Fibroblast of skin of back (primary cell): ENCODE data around the gene ACAP3.

Experiments
- DNase-seq: peaks from one replicate; pipeline ENCODE4 v3.0.0-alpha.2; 2013

Gene ACAP3

DNA sequence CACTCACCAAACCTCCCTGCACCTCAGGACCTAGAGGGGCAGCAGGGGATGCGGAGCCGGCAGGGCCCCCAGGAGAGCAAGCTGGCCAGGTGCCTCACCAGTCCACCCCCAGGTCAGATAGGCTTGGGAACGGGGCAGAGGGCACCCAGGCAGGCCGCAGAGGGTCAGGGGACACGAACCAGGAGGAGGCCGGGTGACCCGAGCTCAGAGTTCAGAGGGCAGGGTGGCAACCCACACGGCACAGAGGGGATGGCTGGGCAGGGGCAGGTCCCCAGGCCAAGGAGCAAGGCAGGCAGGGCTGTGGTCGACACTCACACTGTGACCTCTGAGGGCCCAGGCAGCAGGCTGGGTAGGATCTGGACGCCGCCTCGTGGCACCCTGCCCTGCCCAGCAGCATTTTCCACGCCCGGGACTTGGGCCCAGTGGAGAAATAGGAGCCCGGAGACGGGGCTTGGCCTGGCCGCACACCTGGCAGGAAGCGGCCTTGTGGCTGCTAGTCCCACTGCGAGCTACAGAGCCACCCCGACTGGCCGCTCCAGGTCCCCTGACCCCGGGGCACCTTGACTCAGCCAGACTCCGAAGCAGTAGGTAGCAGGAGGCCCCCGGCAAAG lies 36.2 kb upstream of the ACAP3 start:
- no peak for DNase-seq

DNA sequence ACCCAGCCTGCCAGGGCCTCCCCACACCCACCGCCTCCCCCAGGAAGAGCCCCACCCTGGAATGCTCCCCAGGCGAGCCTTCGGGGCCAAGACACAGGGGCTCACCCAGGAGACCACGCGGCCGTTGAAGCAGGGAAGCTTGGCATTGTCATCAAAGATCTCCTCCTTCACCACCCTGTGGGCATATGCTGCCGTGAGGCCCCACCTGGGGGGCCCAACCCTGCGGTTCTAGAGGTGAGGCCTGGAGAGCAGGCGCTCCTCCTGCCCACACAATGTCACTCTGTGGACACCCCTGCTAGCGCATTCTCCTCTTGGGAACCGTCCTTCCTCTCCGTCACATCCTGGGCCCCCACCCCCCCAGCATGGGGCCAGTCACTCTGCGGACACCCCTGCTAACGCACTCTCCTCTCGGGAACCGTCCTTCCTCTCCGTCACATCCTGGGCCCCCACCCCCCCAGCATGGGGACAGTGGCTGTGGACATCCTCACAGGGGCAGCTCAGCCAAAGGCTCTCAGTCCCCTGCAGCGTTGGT lies 34.9 kb upstream of the ACAP3 start:
- no peak for DNase-seq

DNA sequence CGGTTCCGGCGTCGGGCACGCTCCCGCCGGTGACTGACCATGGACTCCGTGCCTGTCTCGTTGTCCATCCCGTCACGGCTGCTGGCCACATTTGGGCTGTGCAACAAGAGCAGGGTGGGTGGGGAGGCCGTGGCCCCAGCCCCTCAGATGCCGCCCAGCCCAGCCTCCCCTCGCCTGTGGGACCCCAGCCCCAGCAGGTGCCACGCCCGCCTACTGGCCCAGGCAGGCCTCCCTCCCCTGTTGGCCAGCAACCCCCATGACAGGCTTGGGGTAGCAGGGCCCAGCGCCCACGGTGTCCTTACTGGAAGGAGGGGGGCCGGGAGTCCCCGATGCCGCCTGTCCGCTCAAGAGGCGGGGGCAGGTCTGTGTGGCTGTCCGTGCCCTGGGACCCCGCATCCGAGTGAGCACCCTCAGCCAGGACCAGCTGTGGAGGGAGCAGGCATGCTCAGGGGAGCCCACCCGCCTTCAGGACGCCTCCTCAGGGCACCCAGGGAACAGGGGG lies 34.4 kb upstream of the ACAP3 start:
- no peak for DNase-seq

DNA sequence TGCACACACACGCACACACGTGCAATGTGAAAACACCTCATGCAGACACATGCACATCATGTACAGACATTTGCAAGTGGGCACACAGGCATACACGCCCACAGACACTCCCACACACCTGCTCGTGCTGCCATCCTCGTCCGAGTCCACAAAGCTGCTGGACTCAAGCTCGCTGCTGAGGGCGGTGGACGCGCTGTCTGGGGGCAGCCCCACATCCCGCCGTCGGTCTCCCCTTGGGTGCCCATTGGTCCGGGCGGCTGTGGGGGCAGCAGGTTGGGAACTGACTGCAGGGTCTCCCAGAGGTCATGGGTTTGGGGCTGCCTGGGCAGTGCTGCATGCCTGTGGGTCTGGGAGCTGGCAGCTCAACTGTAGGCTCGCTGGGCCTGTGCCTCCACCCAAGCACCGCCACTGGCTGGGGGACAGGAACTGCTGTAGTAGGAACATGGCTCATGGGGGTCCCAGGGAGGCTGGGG lies 33.9 kb upstream of the ACAP3 start:
- no peak for DNase-seq

DNA sequence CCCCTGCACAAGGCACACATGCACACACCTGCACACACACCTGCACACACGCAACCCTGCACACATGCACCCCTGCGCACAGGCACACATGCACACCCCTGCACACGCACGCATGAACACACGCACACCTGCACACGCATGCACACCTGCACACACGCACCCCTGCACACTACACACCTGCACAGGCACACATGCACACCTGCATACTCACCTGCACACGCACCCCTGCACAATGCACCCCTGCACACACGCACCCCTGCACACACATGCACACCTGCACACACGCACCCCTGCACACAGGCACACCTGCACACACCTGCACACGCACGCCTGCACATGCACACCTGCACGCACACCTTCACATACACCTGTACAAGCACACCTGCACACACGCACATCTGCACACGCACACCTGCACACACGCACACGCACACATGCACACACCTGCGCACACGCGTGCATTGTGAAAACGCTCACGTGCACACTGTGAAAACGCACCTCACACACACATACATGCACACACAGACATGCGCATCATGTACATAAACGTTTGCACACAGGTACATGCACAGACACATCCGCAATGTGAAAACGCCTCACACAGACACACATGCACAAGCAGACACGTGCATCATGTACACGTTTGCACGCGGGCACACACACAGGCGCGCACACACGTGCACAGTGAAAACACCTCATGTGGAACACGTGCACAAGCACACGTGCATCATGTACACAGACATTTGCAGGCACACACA lies 33.2 kb upstream of the ACAP3 start:
- DNase-seq: no peak

DNA sequence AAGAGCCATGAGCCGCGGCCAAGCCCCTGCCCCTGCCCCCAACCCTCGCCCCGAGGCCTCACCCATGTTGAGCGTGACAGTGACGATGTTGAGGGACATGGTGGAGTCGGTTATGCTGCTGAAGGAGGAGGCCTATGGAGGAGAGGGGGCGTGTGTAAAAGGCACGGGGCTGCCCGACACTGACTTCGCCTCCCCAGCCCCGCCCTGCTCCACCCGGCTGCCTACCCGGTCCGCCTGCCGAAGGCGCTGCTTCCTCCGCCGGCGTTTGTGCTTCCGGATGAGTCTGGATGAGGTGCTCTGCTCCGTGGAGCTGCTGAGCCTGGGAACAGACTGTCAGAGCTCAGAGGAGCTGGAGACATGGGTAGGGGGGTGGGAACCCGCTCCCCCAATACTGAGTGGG lies 32.5 kb upstream of the ACAP3 start:
- no peak for DNase-seq

DNA sequence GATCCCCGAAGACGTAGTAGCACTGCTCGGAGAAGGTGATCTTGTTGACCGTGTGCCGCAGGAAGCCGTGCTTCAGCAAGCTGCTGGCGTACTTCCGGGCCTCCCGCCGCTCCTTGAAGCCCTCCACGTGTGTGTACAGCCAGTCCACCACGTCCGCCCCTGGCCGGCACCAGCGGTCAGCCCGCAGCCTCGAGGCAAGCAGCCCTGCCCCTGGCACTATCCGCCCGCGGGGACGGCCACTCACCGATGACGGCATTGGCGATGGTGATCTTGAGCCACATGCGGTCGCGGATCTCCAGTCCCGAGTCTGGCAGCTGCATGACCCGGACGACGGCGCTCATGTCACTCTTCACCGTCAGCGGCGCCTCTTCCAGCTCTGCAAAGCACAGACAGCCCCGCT lies 30.5 kb upstream of the ACAP3 start:
- DNase-seq: no peak

DNA sequence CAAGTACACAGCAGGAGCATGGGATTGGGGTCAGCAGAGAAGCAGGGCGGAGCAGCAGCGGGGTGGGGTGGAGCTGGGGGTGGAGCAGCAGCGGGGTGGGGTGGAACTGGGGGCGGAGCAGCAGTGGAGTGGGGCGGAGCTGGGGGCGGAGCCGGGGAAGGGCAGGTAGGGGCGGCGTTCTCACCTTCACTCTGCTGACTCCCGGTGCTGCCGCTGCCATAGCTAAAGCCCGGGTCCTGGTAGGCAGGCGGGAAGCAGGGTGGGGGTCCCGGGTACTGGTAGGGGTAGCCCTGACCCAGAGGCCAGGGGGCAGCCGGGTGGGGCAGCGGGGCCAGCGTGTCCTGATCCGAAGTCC lies 30.0 kb upstream of the ACAP3 start:
- no peak for DNase-seq

DNA sequence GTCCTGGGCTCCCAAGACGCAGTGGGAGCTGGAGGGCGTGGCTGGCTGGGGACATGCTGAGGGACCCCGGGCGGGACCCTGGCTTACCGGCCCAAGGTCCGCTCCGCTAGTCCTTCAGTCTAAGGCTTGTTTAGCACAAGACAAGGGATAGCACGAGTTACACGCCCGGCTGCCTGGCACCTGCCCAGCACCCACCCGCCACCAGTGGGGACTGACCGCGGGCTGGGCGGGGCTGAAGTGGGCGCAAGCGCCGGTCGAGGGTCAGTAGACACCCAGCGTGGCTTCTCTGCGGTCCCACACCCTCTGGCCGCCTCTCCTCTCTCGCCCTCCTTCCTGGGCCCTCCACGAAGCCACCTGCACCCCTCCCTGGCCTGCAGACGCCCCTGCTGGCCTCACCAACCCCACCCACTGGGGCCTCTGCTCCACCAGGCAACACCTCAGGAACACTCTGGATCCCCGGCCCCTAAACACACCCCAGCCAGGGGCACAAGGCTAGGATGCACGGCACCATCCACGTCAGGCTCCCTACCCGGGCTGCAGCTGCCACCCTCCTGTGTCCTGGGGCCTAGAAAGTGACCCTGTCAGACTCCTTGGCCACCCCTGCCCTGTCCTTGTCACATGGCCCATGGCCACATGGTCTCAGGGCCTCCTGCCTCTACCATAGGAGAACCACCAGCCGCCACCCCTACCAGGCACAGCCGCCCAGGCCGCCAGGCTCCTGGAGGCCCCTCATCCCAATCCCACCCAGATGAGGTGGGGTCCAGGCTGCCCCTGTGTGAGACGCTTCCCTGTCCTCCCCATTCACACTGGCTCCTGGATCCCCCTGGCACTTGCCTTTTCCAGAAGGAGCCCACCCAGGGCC lies 29.4 kb upstream of the ACAP3 start:
- DNase-seq: no peak

DNA sequence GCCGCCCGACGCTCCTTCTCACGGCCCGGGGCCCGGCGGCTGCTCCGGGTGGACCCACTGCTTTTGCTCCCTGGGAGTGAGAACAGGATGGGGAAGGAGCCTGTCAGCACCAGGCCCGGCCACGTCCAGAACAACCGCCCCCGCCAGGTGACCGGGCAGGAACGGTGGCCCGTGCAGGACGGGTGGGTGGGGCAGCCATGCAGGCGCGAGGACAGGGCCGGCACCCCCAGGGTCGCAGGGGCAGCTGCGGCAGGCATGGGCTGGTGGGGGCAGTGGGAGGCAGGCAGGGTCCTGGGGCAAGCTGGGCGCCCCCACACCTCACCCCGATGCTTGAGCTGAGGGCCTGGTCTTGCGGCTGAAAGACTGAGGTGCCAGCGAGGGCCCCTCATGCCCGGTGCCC lies 28.7 kb upstream of the ACAP3 start:
- no peak for DNase-seq

DNA sequence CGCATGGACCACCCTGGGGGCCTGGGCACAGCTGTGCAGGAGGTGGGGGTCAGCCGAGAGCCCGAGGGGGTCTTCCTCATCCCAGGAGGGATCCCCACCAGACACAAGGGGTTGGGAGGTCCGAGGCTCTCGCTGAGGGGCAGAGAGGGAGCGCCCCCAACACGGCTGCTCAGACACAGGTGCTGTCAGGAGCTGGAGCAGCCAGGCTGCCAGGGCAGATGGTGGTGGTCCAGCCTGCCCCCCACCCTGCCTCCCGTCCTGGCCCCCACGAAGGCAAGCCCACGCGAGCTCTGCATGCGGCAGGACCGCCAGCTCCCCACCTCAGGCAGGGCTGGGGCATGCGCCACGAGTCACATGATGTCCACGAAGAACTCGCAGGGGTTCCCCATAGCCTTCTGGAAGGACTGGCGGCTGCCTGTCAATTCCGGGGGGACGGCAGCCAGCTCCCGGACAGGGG lies 28.1 kb upstream of the ACAP3 start:
- no peak for DNase-seq

DNA sequence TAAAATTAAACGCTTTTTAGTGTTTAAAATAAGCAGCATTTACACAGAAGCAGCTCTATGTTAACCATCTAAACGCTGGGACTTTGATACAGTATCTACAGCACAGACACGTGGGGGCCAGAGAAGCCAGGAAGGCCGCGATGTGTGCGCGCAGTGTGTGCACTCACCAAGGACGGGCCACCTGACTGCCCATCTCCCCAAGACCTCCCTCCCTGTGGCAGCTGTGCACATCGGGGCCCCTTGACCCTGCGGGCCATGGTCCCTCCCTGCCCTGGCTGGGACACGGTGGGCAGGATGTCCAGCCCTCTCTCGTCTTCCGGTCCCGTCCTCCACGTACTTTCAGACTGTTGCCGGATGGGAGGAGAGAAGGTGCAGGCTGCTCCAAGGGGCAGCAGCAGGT lies 27.6 kb upstream of the ACAP3 start:
- no peak for DNase-seq

DNA sequence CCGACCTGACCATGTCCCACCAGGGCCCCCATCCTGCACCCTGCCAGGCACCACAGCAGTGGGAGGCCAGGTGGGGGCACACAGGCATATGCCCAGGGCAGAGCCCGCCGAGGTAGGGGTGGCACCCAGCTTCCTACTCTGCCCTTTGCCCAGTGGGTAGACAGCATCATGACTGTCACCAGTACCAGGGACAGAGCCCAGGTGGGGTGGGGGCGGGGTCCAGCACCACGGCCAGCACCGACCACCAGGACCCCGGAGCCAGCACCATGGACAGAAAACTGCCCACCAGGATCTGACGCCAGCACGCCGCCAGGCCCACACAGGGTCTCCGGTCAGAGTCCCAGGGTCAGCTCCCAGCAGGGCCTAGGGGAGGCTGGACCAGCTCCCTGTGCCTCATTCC lies 27.1 kb upstream of the ACAP3 start:
- DNase-seq: no peak

DNA sequence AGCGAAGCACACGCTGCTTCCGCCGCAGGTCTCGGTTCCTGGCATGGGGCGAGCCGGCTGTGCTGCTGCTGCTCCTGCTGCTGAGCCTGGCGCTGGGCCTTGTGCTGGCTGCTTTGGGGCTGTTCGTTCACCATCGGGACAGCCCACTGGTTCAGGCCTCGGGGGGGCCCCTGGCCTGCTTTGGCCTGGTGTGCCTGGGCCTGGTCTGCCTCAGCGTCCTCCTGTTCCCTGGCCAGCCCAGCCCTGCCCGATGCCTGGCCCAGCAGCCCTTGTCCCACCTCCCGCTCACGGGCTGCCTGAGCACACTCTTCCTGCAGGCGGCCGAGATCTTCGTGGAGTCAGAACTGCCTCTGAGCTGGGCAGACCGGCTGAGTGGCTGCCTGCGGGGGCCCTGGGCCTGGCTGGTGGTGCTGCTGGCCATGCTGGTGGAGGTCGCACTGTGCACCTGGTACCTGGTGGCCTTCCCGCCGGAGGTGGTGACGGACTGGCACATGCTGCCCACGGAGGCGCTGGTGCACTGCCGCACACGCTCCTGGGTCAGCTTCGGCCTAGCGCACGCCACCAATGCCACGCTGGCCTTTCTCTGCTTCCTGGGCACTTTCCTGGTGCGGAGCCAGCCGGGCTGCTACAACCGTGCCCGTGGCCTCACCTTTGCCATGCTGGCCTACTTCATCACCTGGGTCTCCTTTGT lies 26.0 kb upstream of the ACAP3 start:
- DNase-seq: no peak

DNA sequence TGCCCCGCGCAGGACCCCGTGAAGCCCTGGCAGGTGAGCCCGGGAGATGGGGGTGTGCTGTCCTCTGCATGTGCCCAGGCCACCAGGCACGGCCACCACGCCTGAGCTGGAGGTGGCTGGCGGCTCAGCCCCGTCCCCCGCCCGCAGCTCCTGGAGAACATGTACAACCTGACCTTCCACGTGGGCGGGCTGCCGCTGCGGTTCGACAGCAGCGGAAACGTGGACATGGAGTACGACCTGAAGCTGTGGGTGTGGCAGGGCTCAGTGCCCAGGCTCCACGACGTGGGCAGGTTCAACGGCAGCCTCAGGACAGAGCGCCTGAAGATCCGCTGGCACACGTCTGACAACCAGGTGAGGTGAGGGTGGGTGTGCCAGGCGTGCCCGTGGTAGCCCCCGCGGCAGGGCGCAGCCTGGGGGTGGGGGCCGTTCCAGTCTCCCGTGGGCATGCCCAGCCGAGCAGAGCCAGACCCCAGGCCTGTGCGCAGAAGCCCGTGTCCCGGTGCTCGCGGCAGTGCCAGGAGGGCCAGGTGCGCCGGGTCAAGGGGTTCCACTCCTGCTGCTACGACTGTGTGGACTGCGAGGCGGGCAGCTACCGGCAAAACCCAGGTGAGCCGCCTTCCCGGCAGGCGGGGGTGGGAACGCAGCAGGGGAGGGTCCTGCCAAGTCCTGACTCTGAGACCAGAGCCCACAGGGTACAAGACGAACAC lies 25.2 kb upstream of the ACAP3 start:
- DNase-seq: no peak

DNA sequence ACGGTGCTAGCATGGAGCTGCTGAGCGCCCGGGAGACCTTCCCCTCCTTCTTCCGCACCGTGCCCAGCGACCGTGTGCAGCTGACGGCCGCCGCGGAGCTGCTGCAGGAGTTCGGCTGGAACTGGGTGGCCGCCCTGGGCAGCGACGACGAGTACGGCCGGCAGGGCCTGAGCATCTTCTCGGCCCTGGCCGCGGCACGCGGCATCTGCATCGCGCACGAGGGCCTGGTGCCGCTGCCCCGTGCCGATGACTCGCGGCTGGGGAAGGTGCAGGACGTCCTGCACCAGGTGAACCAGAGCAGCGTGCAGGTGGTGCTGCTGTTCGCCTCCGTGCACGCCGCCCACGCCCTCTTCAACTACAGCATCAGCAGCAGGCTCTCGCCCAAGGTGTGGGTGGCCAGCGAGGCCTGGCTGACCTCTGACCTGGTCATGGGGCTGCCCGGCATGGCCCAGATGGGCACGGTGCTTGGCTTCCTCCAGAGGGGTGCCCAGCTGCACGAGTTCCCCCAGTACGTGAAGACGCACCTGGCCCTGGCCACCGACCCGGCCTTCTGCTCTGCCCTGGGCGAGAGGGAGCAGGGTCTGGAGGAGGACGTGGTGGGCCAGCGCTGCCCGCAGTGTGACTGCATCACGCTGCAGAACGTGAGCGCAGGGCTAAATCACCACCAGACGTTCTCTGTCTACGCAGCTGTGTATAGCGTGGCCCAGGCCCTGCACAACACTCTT lies 24.5 kb upstream of the ACAP3 start:
- DNase-seq: no peak

DNA sequence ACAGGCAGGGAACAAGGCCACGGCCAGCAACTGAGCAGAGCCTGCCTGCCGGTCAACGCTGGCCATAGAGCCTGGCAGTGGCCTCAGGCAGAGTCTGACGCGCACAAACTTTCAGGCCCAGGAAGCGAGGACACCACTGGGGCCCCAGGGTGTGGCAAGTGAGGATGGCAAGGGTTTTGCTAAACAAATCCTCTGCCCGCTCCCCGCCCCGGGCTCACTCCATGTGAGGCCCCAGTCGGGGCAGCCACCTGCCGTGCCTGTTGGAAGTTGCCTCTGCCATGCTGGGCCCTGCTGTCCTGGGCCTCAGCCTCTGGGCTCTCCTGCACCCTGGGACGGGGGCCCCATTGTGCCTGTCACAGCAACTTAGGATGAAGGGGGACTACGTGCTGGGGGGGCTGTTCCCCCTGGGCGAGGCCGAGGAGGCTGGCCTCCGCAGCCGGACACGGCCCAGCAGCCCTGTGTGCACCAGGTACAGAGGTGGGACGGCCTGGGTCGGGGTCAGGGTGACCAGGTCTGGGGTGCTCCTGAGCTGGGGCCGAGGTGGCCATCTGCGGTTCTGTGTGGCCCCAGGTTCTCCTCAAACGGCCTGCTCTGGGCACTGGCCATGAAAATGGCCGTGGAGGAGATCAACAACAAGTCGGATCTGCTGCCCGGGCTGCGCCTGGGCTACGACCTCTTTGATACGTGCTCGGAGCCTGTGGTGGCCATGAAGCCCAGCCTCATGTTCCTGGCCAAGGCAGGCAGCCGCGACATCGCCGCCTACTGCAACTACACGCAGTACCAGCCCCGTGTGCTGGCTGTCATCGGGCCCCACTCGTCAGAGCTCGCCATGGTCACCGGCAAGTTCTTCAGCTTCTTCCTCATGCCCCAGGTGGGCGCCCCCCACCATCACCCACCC lies 23.6 kb upstream of the ACAP3 start, which contains the start of gene TAS1R3:
TSS of gene TAS1R3 (plus strand) at position 213 of the 898 bp plus-strand sequence. CDS start at position 279, 66 bp downstream.
- DNase-seq: no peak

DNA sequence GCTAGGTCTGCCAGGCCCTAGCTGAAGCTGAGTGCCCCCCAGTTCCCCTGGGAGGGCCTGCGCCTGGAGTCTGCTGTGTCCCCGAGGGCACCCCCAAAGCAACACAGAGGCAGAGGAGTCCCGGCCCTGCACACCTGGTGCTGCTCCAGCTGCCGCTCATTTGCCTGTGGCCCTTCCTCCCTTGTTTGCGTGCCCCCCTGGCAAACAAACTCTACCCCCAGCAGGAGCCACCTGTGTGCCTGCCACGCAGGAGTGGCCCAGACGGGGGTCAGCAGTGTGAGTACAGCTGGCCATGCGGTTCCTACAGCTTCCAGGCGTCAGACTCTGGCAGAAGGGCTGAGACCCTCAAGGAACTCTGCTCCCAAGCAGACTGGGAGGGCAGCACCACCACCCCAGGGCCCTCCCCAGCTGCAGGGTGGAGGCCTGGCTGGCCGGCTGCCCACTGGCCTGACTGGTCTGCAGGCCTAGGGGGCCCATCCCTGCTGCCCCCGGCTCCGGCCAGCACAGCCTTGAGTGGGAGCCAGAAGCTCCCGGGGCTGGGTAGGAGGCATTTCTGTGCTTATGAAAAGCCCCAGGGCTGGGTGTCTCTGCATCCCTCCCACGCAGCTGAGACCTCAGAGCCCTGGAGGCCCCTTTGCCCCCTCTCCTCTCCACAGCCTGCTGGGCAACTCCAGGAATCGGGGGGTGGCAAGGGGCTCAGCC lies 22.8 kb upstream of the ACAP3 start:
- DNase-seq: no peak
